Inflammatory macrophage treated with lipopolysaccharide for 4 hours (primary cell): Measurements from ENCODE around the gene CAPN11.
"Not testable (repeated sequence)": the region's sequence is repeated elsewhere in the genome, so short reads cannot be mapped to it uniquely, and the experiment has no call there.

Source experiments
- DNase-seq: peaks from one replicate; pipeline ENCODE4 v3.0.0-alpha.2; 2020

Gene CAPN11

GRCh38 chr6:44157152-44157521, 1.5 kb upstream of the CAPN11 start:
- DNase-seq, result no peak

- no peak for DNase-seq
Measured at GRCh38 chr6:44161997-44162338, 3.3 kb downstream of the CAPN11 start.

- DNase-seq, result no peak
Measured at GRCh38 chr6:44162876-44163625, 4.4 kb downstream of the CAPN11 start.

- no peak for DNase-seq
Measured at GRCh38 chr6:44166116-44166515, 7.5 kb downstream of the CAPN11 start.

- DNase-seq, result peak; percentile 5
Measured at GRCh38 chr6:44166591-44167184, 8.1 kb downstream of the CAPN11 start.

- no peak for DNase-seq
Measured at GRCh38 chr6:44167567-44167966, 8.9 kb downstream of the CAPN11 start.

- no peak for DNase-seq
Measured at GRCh38 chr6:44169154-44169553, 10.5 kb downstream of the CAPN11 start.

GRCh38 chr6:44169886-44170570, 11.4 kb downstream of the CAPN11 start:
- DNase-seq, result no peak

- no peak for DNase-seq
Measured at GRCh38 chr6:44171899-44172546, 13.4 kb downstream of the CAPN11 start.

GRCh38 chr6:44172731-44173500, 14.3 kb downstream of the CAPN11 start:
- peak; percentile 89 for DNase-seq

GRCh38 chr6:44176130-44176761, 17.6 kb downstream of the CAPN11 start:
- DNase-seq, result peak; percentile 20

GRCh38 chr6:44176762-44177509, 18.3 kb downstream of the CAPN11 start:
- DNase-seq, result peak; percentile 8

GRCh38 chr6:44177691-44178423, 19.2 kb downstream of the CAPN11 start:
- DNase-seq, result no peak

GRCh38 chr6:44178424-44179071, 19.9 kb downstream of the CAPN11 start:
- no peak for DNase-seq

- no peak for DNase-seq
Measured at GRCh38 chr6:44179072-44179536, 20.5 kb downstream of the CAPN11 start.

GRCh38 chr6:44179648-44180047, 21.0 kb downstream of the CAPN11 start:
- DNase-seq, result no peak

- DNase-seq, result no peak
Measured at GRCh38 chr6:44180406-44180805, 21.8 kb downstream of the CAPN11 start.

- no peak for DNase-seq
Measured at GRCh38 chr6:44180886-44181285, 22.3 kb downstream of the CAPN11 start.

- DNase-seq, result not testable (repeated sequence)
Measured at GRCh38 chr6:44181784-44182183, 23.2 kb downstream of the CAPN11 start.

- DNase-seq, result no peak
Measured at GRCh38 chr6:44182911-44183390, 24.3 kb downstream of the CAPN11 start.
